HepG2 (cell line): ENCODE data around the gene NEK8. TPM values are rescaled to one million over a fixed set of nuclear protein-coding genes. Genes with fewer than 3 reads are reported as not detected.

Experiments used
- FOXA3 ChIP-seq: IDR thresholded peaks from 2 replicates; pipeline ENCODE4 v1.6.1; 2016; ENCODE audit warnings: missing genetic modification reagents, missing compliant biosample characterization
- HNRNPL ChIP-seq: fragments of 200-400 bp; formaldehyde crosslinking; IDR thresholded peaks from 2 replicates; pipeline ENCODE4 v1.6.1; 2017; ENCODE audit warnings: mild to moderate bottlenecking, low read depth, low read length
- MIER2 ChIP-seq: IDR thresholded peaks from 2 replicates; pipeline ENCODE4 v1.6.1; 2016; ENCODE audit warnings: missing biosample characterization, missing genetic modification reagents
- MIXL1 ChIP-seq: IDR thresholded peaks from 2 replicates; pipeline ENCODE4 v1.6.1; 2016
- PHF21A ChIP-seq: sonication (generic); formaldehyde crosslinking; IDR thresholded peaks from 2 replicates; pipeline ENCODE4 v1.5.0; 2020; ENCODE audit warnings: mild to moderate bottlenecking, missing genetic modification reagents
- POLR2G ChIP-seq: fragments of 200-400 bp; formaldehyde crosslinking; IDR thresholded peaks from 2 replicates; pipeline ENCODE4 v1.6.1; 2018; ENCODE audit warnings: mild to moderate bottlenecking, low read depth, low read length, moderate library complexity
- SALL1 ChIP-seq: sonication (generic); formaldehyde crosslinking; IDR thresholded peaks from 2 replicates; pipeline ENCODE4 v1.8.0; 2022; ENCODE audit warnings: mild to moderate bottlenecking, missing genetic modification reagents
- STAG1 ChIP-seq: sonication (generic); formaldehyde crosslinking; IDR thresholded peaks from 2 replicates; pipeline ENCODE4 v1.4.0; 2020; ENCODE audit warnings: missing genetic modification reagents
- ZBTB7B ChIP-seq: sonication (generic); formaldehyde crosslinking; IDR thresholded peaks from 2 replicates; pipeline ENCODE4 v1.4.0; 2020; ENCODE audit warnings: missing genetic modification reagents
- ZNF292 ChIP-seq: sonication (generic); formaldehyde crosslinking; IDR thresholded peaks from 2 replicates; pipeline ENCODE4 v1.8.1; 2022; ENCODE audit warnings: mild to moderate bottlenecking, low read depth, missing genetic modification reagents, borderline replicate concordance
- ZNF552 ChIP-seq: sonication (generic); formaldehyde crosslinking; IDR thresholded peaks from 2 replicates; pipeline ENCODE4 v1.9.0; 2022; ENCODE audit warnings: missing genetic modification reagents, mild to moderate bottlenecking, borderline replicate concordance
- ZNF674 ChIP-seq: sonication (generic); formaldehyde crosslinking; IDR thresholded peaks from 2 replicates; pipeline ENCODE4 v1.5.0; 2020; ENCODE audit warnings: low read depth, mild to moderate bottlenecking, missing genetic modification reagents
- ZNF777 ChIP-seq: sonication (generic); formaldehyde crosslinking; IDR thresholded peaks from 2 replicates; pipeline ENCODE4 v1.4.0; 2020; ENCODE audit warnings: missing genetic modification reagents
- polyA plus RNA-seq, 8 experiments: library from polyadenylated mRNA; depleted of rRNA in 3 of 8; stranded (reverse) in 7 of 8; unstranded in 1 of 8; fragments of >200 nt; fragmentation: Illumina TruSeq in 4 of 8; extraction: Trizol in 4 of 8; gene quantifications; 2 replicates each; pipeline versions ENCODE4 v1.2.1 to v1.2.3, GENCODE V29; 2011 to 2016; ENCODE audit warnings: low read depth in 4 of 8, missing spikeins in 1 of 8, mixed read lengths in 1 of 8; ENCODE audit not compliant: insufficient read depth in 1 of 8
- total RNA-seq, 5 experiments: library from RNA; depleted of rRNA; stranded (reverse); fragments of >200 nt; fragmentation: Illumina TruSeq; extraction: Trizol; gene quantifications; 2 replicates each; pipeline ENCODE4 v1.2.3, GENCODE V29; 2016; ENCODE audit warnings: low read depth in 1 of 5
- TF ChIP-seq, protein P1 (sequence below): sonication (generic); formaldehyde crosslinking; IDR thresholded peaks from 2 replicates; pipeline ENCODE4 v1.8.1; 2023; ENCODE audit warnings: mild to moderate bottlenecking, inconsistent platforms, moderate library complexity, missing genetic modification reagents, borderline replicate concordance
- TF ChIP-seq, protein P2 (sequence below): sonication (generic); formaldehyde crosslinking; IDR thresholded peaks from 2 replicates; pipeline ENCODE4 v1.4.0; 2020; ENCODE audit warnings: missing genetic modification reagents, borderline replicate concordance
- TF ChIP-seq, protein P3 (sequence below): IDR thresholded peaks from 2 replicates; pipeline ENCODE4 v1.6.1; 2016; ENCODE audit warnings: mild to moderate bottlenecking
- TF ChIP-seq, protein P4 (sequence below): sonication (generic); formaldehyde crosslinking; IDR thresholded peaks from 2 replicates; pipeline ENCODE4 v1.5.0; 2020; ENCODE audit warnings: missing genetic modification reagents

Gene NEK8
- total and polyA plus RNA-seq, 2 of the 13 experiments (the other 11 are each of a cell fraction or from before 2014, with no cell fraction given), result 5.8 to 13.5 TPM

DNA sequence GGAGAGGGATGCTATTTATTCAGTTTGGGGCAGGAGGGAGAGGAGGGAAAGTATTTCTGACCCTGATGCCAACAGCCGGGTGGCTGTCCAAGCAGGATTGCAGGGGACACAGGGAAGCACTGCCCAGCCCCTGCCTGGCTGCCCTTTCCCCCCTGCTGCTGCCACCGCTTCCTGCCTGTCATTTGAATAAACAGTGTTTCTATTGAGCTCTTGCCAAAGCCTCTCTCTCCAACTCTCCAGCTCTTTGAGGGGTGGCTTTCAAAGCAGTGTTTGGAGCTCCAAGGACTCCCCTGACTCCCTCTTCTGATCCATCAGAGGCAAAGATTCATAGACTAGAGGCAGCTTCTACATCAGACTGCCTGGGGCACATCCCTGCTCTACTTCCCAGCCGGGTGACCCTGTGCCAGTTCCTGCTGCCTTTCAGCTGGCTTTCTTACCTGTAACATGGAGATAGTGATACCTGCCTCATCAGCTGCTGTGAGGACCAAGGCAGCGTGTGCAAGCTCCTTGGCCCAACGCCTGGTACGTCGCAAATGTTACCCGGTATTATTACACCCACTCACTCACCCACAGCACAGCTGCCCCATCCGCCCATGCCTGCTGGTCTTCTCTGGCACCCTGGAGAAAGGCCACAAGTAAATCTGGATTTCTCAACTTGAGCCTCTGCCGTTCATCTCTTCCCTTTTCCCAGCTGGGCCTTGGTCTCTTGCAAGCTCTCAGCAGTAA is 26.4 kb upstream of the NEK8 start (continued):
- TF ChIP-seq, protein P1, sequence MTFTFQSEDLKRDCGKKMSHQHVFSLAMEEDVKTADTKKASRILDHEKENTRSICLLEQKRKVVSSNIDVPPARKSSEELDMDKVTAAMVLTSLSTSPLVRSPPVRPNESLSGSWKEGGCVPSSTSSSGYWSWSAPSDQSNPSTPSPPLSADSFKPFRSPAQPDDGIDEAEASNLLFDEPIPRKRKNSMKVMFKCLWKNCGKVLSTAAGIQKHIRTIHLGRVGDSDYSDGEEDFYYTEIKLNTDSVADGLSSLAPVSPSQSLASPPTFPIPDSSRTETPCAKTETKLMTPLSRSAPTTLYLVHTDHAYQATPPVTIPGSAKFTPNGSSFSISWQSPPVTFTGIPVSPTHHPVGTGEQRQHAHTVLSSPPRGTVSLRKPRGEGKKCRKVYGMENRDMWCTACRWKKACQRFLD (CRISPR knock-in tag), result no peak
- TF ChIP-seq STAG1 (CRISPR knock-in tag) (no peak), POLR2G (0 out of 2 replicates have a peak, but pooled peaks have one; percentile 31), ZNF674 (CRISPR knock-in tag) (no peak), PHF21A (CRISPR knock-in tag) (peak; percentile 20; the same call in 1 of the 2 replicates), MIXL1 (CRISPR knock-in tag) (no peak), FOXA3 (CRISPR knock-in tag) (peak; percentile 23; the same call in 1 of the 2 replicates), HNRNPL (peak; percentile 91), ZNF292 (peak; percentile 36; the same call in 1 of the 2 replicates), SALL1 (CRISPR knock-in tag) (peak; percentile 53), MIER2 (CRISPR knock-in tag) (no peak), ZNF777 (CRISPR knock-in tag) (no peak), ZNF552 (CRISPR knock-in tag) (no peak), ZBTB7B (CRISPR knock-in tag) (peak; percentile 50; the same call in 1 of the 2 replicates)
- TF ChIP-seq, protein P2, sequence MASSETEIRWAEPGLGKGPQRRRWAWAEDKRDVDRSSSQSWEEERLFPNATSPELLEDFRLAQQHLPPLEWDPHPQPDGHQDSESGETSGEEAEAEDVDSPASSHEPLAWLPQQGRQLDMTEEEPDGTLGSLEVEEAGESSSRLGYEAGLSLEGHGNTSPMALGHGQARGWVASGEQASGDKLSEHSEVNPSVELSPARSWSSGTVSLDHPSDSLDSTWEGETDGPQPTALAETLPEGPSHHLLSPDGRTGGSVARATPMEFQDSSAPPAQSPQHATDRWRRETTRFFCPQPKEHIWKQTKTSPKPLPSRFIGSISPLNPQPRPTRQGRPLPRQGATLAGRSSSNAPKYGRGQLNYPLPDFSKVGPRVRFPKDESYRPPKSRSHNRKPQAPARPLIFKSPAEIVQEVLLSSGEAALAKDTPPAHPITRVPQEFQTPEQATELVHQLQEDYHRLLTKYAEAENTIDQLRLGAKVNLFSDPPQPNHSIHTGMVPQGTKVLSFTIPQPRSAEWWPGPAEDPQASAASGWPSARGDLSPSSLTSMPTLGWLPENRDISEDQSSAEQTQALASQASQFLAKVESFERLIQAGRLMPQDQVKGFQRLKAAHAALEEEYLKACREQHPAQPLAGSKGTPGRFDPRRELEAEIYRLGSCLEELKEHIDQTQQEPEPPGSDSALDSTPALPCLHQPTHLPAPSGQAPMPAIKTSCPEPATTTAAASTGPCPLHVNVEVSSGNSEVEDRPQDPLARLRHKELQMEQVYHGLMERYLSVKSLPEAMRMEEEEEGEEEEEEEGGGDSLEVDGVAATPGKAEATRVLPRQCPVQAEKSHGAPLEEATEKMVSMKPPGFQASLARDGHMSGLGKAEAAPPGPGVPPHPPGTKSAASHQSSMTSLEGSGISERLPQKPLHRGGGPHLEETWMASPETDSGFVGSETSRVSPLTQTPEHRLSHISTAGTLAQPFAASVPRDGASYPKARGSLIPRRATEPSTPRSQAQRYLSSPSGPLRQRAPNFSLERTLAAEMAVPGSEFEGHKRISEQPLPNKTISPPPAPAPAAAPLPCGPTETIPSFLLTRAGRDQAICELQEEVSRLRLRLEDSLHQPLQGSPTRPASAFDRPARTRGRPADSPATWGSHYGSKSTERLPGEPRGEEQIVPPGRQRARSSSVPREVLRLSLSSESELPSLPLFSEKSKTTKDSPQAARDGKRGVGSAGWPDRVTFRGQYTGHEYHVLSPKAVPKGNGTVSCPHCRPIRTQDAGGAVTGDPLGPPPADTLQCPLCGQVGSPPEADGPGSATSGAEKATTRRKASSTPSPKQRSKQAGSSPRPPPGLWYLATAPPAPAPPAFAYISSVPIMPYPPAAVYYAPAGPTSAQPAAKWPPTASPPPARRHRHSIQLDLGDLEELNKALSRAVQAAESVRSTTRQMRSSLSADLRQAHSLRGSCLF (CRISPR knock-in tag), result no peak
- TF ChIP-seq, protein P3, sequence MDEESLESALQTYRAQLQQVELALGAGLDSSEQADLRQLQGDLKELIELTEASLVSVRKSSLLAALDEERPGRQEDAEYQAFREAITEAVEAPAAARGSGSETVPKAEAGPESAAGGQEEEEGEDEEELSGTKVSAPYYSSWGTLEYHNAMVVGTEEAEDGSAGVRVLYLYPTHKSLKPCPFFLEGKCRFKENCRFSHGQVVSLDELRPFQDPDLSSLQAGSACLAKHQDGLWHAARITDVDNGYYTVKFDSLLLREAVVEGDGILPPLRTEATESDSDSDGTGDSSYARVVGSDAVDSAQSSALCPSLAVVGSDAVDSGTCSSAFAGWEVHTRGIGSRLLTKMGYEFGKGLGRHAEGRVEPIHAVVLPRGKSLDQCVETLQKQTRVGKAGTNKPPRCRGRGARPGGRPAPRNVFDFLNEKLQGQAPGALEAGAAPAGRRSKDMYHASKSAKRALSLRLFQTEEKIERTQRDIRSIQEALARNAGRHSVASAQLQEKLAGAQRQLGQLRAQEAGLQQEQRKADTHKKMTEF, result no peak
- TF ChIP-seq, protein P4, sequence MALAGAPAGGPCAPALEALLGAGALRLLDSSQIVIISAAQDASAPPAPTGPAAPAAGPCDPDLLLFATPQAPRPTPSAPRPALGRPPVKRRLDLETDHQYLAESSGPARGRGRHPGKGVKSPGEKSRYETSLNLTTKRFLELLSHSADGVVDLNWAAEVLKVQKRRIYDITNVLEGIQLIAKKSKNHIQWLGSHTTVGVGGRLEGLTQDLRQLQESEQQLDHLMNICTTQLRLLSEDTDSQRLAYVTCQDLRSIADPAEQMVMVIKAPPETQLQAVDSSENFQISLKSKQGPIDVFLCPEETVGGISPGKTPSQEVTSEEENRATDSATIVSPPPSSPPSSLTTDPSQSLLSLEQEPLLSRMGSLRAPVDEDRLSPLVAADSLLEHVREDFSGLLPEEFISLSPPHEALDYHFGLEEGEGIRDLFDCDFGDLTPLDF (CRISPR knock-in tag), result no peak
